Dermis microvascular lymphatic vessel endothelial cell (primary cell): ENCODE results near the gene CBX5. TPM values are rescaled to one million over a fixed set of nuclear protein-coding genes. Genes with fewer than 3 reads are reported as not detected.
A peak's percentile ranks its signal among the peaks of the same experiment; 100 is the strongest.
"Not testable (repeated sequence)": the region's sequence is repeated elsewhere in the genome, so short reads cannot be mapped to it uniquely, and the experiment has no call there.

ENCODE experiments used
- DNase-seq, 2 donors: peaks; one replicate each; pipeline versions ENCODE4 v3.0.0 to v3.0.0-alpha.2; 2010; ENCODE audit warnings: low read depth in 2 of 2
- total RNA-seq: library from RNA; depleted of rRNA; stranded (reverse); fragments of >200 nt; gene quantifications from 2 replicates; pipeline ENCODE4 v1.2.1, GENCODE V29; 2014

Gene CBX5
- total RNA-seq, 1 donor from 2014 or later: 30.9 TPM

DNA sequence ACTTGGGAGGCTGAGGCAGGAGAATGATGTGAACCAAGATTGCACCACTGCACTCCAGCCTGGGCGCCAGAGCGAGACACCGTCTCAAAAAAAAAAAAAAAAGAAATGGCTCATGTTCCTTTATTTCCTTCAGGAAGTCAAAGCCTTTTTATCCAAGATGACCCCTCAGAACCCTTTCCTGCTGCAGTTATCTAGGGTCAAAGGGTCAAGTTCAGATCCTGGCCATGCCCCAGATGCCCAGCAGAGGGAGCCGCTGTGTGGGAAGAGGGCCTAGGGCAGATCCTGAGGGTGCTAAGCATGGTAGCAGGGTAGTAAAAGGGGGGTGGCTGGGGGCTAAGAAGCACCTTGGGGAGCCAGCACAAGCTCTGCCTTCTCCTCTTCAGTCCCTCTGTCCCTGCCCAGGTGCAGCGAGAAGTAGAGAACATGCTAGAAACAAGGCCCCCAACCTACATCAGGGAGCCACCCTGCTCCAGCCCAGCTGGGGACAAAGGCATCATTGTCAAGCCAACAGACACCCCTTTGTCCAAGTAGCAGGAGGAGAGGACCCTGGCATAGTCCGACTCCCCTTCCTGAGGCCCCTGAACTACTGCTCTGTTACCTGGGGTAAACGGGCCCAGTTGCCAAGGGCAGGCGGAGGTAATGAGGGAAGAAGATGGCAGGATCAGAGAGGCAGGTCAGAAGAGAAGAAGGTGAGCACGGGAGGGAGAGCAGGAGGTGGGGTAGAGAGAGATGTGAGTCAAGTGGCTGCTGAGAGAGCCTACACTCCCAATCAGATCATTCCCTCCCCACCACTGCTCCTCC lies 14.4 kb upstream of the CBX5 start:
- DNase-seq: peak; percentile 15 to 53

DNA sequence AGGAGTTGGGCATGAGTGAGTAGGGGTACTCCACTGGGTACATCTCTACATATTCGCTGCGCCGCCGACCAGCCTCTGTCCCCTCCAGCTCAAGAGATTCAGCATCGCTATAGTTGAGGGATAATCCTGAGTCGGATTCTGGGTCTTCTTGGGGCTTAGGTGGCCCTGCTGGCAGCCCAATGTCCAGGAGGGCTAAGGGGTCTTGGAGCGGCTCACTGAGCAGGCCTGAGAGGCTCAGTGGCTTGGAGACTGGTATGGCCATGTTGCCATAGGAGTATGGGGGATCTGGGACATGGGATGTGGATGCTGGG lies 13.0 kb upstream of the CBX5 start:
- no peak for DNase-seq

DNA sequence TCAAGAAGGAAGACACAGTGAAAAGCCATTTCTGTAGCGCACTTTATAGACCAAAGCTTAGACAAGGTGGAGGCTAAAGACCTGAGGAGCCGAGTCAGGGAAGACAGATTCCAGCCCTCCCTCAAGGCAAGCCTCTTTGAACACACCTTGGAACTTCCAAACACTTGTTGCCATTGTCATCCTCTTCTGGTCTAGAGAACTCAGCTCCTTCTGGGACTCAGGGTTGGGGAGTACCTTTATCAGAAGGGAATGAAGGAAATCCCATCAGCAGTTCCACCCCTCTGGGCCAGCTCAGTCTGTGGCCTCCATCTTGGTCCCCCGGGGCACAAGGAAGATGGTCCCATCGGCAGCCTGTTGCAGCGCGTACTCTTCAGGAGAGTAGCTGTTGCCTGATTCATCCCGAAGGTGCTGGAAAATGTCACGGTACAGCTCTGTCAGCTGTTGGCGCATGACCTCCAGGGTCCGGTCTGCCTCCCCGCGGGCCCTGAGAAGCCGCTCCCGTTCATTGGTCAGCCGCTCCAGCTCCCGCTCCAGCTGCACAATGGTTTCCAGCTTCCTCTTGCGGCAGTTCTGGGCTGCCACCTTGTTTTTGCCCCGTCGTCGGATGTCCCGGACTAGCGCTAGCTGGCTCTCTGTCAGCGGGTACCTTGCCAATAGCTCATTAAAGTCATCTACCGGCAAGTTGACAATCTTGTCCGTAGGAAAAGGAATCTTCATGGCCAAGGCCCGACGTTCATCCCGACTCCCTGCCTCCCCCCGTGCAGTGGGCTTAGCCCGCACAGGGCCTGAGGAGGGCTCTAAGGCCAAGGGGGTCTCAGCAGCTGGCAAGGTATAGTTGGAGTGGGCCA lies 12.4 kb upstream of the CBX5 start:
- no peak for DNase-seq

DNA sequence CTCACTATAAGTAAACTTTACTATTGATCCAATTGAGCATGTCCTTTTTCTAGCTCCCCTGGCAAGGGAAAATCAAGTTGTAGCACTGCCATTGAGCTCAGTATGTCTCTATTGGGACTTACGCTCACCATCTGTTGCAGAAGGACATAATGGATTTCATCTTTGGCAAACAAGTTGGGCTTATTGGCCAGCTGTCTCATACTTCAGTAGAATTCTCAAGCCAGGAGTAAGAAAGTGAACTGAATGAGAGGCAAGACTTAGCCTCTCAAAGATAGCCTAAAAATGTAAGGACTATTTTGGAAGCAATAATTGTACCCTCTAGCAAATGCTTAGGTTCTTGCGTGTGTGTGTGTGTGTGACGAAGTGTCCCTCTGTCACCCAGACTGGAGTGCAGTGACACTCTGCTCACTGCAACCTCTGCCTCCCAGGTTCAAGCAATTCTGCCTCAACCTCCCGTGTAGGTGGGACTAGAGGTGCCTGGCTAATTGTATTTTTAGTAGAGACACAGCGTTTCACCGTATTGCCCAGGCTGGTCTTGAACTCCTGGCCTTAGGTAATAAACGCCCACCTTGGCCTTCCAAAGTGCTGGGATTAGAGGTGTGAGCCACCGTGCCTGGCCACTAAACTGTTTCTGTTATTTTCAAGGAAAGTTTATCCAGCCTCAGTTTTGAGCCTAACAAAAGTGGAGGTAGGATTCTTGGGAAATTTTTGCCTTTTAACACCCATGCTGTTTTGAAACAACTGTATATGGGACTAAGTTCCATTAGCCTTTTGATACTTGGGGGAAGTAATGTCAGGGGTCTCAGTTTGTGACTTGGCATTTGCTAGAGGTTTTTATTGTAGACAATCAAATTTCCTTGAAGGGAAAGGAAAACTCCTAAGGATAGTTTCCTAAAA lies 7.6 kb upstream of the CBX5 start:
- DNase-seq: no peak

DNA sequence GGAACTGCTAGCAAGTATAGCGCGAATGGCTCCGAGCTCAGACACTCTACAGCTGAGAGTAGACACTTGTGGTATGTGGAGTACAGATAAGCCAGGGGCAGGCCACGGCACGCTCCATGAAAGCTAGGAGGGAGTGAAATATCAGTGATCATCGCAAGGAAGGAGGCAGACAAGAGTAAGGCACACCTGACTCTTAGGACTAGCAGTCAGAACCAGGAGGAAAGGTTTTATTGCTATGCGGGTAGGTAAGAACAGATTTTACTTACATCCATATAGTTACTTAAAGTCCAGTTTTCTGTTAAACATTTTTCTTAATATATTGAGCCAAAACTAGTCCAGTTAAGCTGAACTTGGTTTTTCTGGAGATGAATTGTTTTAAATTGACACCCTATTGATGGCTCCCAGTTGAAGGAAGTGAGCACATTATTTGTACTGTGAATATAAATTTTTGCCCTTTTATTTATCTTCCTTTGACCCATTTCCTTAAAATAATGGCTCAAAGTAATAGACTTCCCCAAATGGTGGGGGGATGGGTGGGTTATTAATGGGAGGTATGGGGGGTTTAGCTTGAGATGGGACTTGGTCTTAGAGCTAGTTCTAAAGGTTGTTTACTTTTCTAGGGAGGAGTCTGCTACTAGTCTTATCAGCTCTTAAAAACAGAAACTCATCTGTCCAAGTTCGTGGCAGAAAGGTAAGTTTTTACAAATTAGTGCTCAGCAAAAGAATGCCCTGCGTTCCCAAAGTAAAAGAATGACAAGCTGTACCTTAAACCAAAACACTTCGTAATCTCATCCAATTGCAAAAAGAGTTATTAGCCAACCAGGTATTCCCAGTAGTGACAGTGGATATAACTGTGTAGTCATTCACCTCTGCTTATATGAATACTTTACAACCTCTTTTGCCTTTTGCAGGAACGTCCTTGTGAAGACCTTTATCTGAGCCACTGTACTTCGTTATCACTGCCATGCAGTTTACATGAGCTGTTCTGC lies 6.4 kb upstream of the CBX5 start:
- no peak for DNase-seq

DNA sequence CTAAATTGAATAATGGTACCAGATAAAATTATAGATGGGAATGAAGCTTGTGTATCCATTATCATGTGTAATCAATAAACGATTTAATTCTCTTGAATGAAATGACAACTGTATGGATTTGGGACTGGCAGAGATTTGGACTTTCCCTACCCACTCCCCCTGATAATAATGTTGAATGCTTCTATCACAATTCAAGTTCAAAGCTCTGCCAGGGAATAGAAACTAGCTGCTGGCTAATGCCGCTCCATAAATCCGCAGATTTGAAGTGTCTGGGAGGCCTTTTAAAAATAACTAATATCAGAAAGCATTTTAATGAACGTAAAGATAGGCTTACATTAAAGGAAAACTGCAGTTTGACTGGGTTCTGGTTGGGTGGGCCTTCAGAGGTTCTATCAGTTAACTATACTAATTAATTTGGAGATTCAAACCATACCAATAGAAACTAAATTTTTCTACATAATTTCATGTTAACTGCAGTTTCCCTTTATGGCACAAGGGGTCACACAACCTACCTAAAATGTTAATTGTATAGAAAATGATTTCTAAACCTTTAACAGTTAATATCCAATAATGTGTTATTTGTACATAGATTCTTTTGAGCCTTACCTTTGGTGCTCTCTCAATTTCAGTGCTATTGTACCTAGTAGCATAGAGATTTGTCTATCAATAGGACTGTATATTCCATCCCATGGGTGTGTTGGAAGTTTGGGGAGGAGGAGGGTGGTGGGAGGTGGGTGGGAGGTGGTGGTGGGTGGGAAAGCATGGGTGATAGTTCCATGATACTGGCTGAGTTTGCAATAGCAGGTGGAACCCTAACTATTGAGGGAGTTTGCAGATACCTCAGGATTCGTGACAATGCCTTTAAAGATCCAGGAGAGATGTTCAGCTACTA lies 5.5 kb upstream of the CBX5 start:
- no peak for DNase-seq

DNA sequence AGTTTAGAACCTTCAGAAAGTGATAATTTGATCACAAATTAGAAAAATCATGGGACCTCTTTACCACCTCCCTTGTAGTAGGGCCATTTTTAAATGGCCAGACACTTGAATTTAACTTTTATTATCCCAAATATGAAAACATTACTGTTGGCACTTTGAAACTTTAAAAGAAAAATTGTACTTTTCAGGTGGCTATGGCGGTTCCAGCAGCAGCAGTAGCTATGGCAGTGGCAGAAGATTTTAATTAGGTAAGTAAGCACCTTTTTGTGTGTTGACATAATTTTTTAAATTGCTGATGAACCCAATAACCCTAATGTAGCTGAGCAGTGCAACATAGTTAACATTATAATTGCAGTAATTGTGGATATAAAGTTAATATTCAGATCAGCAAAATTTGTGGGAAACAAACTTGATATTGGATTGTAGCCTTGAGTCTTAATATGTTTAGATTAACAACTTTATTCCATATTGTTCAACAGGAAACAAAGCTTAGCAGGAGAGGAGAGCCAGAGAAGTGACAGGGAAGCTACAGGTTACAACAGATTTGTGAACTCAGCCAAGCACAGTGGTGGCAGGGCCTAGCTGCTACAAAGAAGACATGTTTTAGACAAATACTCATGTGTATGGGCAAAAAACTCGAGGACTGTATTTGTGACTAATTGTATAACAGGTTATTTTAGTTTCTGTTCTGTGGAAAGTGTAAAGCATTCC lies 4.3 kb upstream of the CBX5 start:
- DNase-seq: not testable (repeated sequence)

DNA sequence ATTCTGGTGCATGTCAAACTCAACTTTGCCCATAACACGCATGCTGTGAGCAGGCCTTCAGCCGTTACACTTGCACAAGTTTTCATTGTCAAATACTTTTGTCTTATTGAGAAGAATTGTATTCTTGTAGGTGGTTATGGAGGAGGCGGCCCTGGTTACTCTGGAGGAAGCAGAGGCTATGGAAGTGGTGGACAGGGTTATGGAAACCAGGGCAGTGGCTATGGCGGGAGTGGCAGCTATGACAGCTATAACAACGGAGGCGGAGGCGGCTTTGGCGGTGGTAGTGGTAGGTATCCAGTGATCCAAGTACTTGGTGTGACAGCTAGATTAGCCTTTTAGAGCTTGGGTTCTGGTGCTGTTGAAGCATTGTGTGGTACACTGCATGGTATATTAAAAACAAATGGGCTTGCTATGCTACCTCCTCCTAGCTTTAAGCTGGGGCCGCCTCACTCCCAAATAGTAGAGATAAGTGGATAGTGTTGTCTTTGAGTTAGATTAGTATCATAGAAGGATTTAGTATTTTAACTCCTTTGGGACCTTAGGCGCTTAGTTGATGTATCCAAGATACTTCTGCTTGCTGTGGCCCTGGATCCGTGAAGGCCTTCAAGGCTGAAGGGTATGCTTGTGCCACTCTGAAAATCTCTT lies 3.1 kb upstream of the CBX5 start:
- DNase-seq: no peak

DNA sequence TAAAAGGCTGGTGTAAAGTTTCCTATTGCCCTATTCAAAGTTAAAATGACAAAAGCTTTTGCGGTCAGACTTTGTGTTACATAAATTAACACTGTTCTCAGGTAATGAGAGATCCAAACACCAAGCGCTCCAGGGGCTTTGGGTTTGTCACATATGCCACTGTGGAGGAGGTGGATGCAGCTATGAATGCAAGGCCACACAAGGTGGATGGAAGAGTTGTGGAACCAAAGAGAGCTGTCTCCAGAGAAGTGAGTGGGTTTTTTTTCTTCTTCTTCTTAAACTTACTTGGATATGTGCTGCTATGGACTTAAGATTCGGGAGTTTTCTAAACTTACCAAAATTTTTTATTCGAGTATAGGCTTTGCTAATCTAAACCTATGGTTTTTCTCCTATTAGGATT lies 1.8 kb upstream of the CBX5 start:
- not testable (repeated sequence) for DNase-seq

DNA sequence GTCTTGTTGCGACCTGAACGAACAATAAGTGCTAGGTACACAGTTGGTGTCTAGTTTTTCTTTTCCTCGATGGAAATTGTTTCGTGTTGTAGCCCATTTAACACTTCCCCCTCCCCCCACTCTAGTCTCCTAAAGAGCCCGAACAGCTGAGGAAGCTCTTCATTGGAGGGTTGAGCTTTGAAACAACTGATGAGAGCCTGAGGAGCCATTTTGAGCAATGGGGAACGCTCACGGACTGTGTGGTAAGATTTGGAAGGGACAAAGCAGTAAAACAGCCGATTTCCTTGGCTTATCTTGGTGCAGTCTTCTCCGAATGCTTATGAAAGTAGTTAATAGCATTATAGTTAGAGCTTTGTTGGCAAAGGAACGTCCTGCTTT lies 1.3 kb upstream of the CBX5 start:
- not testable (repeated sequence) for DNase-seq

DNA sequence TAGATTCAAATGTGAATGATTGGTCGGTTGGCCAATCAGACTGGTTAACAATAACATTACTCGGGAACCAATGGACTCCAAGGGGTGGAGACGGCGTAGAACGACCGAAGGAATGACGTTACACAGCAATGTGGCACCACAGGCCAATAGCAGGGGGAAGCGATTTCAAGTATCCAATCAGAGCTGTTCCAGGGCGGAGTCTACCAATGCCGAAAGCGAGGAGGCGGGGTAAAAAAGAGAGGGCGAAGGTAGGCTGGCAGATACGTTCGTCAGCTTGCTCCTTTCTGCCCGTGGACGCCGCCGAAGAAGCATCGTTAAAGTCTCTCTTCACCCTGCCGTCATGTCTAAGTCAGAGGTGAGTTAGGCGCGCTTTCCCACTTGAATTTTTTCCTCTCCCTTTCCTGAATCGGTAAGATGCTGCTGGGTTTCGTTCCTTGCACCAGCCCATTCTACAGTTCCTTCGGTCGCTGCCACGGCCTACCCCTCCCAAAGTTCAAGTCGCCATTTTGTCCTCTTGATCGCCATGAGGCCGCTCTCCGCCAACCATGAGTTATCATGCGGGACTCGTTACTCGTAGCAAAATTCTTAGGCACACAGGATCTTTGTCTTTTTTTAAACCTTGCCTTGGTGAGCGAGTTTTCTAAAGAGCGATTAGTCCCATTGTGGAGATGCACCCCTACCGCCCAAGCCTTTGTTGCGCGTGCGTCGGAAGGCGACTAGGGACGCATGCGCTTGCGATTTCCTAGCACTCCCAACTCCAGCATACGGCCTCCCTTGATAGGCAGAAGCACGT lies 742 bp upstream of the CBX5 start, which contains the start of gene HNRNPA1:
TSS of gene HNRNPA1 (plus strand) at position 259 of the 793 bp plus-strand sequence. CDS start at position 341, 82 bp downstream.
- peak; percentile 100 for DNase-seq

DNA sequence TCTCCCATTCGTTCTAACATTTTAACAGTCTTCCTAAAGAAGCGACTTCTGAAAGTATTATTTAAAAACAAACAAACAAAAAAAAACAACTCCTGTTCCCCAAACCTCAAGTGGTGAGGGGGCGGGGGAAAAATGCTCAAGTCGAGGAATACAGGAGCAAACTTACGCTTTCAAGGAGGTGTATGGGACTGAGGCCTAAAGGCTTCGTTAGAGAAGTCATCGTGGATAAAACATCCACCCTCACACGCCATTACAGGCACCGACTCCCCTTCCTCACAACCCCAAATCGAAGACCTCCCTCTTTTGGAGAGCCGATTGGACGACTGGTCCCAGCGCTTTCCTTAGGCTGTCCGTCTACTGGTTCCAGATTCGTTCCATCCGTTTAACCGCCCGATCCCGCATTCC lies 693 bp downstream of the CBX5 start:
- no peak for DNase-seq

DNA sequence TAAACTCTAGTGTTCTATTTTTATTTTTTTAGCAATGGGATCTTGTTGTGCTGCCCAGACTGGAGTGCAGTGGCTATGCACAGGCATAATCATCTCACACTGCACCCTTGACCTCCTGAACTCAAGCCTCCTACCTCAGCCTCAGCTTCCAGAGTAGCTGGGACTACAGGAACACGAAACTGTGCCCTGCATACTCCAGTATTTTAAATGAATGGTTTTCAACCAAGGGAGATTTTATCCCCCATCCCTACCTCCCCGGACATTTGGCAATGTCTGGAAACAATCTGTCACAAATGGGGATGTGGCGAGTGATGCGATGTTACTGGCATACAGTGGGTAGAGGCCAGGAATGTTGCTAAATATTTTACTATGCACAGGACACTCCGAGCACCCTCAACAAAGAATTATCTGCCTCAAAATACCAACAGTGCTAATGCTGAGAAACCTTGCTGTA lies 2.1 kb downstream of the CBX5 start:
- DNase-seq: peak in 1 of 2 donors; percentile 22

DNA sequence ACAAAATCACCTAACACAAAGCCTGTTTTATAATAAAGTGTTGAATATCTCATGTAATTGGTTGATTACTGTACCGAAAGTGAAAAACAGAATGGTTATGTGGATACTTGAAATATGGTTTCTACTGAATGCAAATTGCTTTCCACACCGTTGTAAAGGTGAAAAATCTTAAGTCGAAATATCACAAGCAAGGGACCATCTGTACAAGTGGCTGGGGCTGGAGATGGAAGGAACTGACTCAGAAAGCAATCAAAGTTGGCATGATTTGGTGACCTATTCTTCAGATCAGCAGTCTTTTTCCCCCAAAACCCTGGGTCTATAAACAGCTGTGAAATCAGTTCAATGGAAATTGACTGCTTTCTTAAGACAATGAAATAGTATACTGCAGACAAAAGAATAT lies 3.6 kb downstream of the CBX5 start:
- no peak for DNase-seq

DNA sequence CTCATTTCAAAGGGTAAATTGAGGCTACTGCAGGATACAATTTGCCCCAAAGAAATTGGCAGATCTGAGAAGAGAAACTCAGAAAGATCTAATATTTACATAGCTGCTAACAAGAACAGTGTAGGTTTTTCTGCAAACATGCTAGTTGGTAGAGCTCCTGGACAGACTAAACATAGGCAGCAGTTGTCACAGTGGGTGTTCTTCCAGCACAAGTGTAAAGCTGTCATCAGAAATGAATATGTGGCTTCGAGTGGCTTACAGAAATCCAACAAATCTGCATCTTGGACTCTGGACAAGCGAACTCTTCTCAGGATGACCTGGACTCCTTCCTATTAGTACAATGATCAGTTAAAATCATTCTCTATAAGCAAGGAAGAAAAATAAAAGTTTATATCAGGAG lies 5.9 kb downstream of the CBX5 start:
- no peak for DNase-seq

DNA sequence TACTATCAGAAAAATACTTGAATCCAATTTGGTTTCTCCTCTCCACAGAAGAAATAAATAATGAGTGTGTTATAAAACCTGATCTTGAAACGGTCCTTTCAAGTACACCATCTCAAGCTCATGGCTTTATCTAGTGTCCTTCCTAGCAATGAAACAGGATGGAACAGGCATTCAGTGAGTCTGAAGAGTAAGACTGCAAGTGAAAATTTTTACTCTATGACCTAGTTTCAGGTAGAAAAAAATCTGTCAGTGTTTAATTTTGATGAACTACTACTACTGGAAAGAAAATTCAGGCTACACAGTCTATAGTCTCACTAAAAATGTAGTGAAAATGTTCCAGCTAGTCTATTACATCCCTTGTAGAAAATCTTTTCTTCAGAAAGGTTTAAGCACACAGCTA lies 7.7 kb downstream of the CBX5 start:
- DNase-seq: no peak

DNA sequence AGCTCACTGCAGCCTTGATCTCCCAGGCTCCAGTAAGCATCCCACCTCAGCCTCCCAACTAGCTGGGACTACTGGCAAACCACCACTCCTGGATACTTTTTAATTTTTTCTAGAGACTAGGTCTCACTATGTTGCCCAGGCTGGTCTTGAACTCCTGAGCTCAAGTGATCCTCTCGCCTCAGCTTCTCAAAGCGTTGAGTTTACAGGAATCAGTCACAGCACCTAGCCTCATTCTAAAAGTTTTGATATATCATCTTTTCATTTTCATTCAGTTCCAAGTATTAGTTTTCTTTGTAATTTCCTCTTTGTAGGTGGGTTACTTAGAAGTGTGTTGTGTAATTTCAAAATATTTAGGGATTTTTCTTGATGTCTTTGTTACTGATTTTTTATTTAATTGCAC lies 9.6 kb downstream of the CBX5 start:
- no peak for DNase-seq

DNA sequence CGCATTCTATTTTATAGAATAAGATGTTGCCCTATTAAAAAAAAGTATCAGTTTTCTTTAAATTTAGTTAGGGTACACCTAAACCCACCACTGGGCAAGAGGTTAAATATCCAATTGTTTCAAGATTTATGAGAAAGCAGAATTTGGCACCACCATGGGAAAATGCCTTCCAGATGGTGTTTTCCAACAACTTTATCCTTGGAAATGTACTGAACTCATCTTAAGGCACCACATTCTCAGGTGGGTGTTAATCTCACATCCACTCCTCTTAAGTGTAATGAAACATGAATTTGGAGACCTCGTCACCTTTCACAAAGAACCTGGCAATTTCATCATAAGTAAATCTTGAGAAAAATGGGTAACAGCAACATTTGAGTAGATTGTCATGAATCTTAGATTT lies 13.1 kb downstream of the CBX5 start:
- DNase-seq: no peak
